Dermis microvascular lymphatic vessel endothelial cell (primary cell): ENCODE measurements around the gene SIPA1. TPM values are rescaled to one million over a fixed set of nuclear protein-coding genes. Genes with fewer than 3 reads are reported as not detected.
"Not testable (repeated sequence)": the region's sequence is repeated elsewhere in the genome, so short reads cannot be mapped to it uniquely, and the experiment has no call there.

Experiments used
- DNase-seq, 2 donors: peaks; one replicate each; pipeline versions ENCODE4 v3.0.0 to v3.0.0-alpha.2; 2010; ENCODE audit warnings: low read depth in 2 of 2
- total RNA-seq: library from RNA; depleted of rRNA; stranded (reverse); fragments of >200 nt; gene quantifications from 2 replicates; pipeline ENCODE4 v1.2.1, GENCODE V29; 2014

SIPA1 gene
- total RNA-seq, 1 donor from 2014 or later = 54.0 TPM

- peak in 1 of 2 donors; percentile 0 for DNase-seq
Measured at GRCh38 chr11:65658174-65659021, 20.5 kb downstream of the SIPA1 start.

- DNase-seq = no peak
Measured at GRCh38 chr11:65660038-65660437, 22.1 kb downstream of the SIPA1 start.

GRCh38 chr11:65660908-65661307, 23.0 kb downstream of the SIPA1 start:
- DNase-seq = not testable (repeated sequence)

- no peak for DNase-seq
Measured at GRCh38 chr11:65661599-65662246, 23.8 kb downstream of the SIPA1 start.

GRCh38 chr11:65662247-65662798, 24.4 kb downstream of the SIPA1 start:
- DNase-seq = peak in 1 of 2 donors; percentile 55

- DNase-seq = peak; percentile 86 to 94
Measured at GRCh38 chr11:65662799-65663638, 25.1 kb downstream of the SIPA1 start, which contains the start of gene RELA. RELA (minus strand) TSS chr11:65662916; CDS start chr11:65662832, 84 bp downstream.

- DNase-seq = peak in 1 of 2 donors; percentile 60
Measured at GRCh38 chr11:65663639-65664200, 25.8 kb downstream of the SIPA1 start.

- DNase-seq = no peak
Measured at GRCh38 chr11:65672180-65672860, 34.4 kb downstream of the SIPA1 start.

GRCh38 chr11:65672982-65673381, 35.1 kb downstream of the SIPA1 start:
- no peak for DNase-seq

GRCh38 chr11:65680192-65680743, 42.4 kb downstream of the SIPA1 start:
- DNase-seq = no peak

- DNase-seq = not testable (repeated sequence)
Measured at GRCh38 chr11:65683480-65683879, 45.6 kb downstream of the SIPA1 start.

- no peak for DNase-seq
Measured at GRCh38 chr11:65685981-65686380, 48.1 kb downstream of the SIPA1 start.

GRCh38 chr11:65691847-65692246, 53.9 kb downstream of the SIPA1 start:
- not testable (repeated sequence) for DNase-seq

GRCh38 chr11:65692367-65692766, 54.5 kb downstream of the SIPA1 start:
- DNase-seq = peak; percentile 27 to 67

- DNase-seq = peak; percentile 95 to 97
Measured at GRCh38 chr11:65695459-65696241, 57.7 kb downstream of the SIPA1 start.

GRCh38 chr11:65696802-65697552, 59.1 kb downstream of the SIPA1 start:
- DNase-seq = no peak

GRCh38 chr11:65698205-65698604, 60.3 kb downstream of the SIPA1 start:
- peak; percentile 92 to 93 for DNase-seq

- no peak for DNase-seq
Measured at GRCh38 chr11:65699306-65699705, 61.4 kb downstream of the SIPA1 start.

GRCh38 chr11:65700399-65700798, 62.5 kb downstream of the SIPA1 start:
- no peak for DNase-seq
